Liver (tissue), 9 donors: ENCODE results near the gene NTF4. TPM values are rescaled to one million over a fixed set of nuclear protein-coding genes. Genes with fewer than 3 reads are reported as not detected.
A peak's percentile ranks its signal among the peaks of the same experiment; 100 is the strongest.

ENCODE experiments used
- DNase-seq: peaks from one replicate; pipeline ENCODE4 v3.0.0-alpha.2; 2017; ENCODE audit warnings: low spot score
- H3K27ac ChIP-seq, 2 donors: one replicate each; pipeline ENCODE4 v1.7.0; 2013; ENCODE audit warnings: inconsistent platforms in 2 of 2, low read length in 2 of 2, control low read depth in 1 of 2, low read depth in 1 of 2, mild to moderate bottlenecking in 1 of 2
- H3K27me3 ChIP-seq, 4 donors: one replicate each; pipeline versions ENCODE4 v1.6.1 to v1.7.0; 2013; ENCODE audit warnings: low read length in 3 of 4, inconsistent platforms in 1 of 4, mild to moderate bottlenecking in 1 of 4, moderate library complexity in 1 of 4; ENCODE audit not compliant: control insufficient read depth in 4 of 4, insufficient read depth in 4 of 4
- H3K36me3 ChIP-seq, 4 donors: one replicate each; pipeline versions ENCODE4 v1.6.1 to v1.7.0; 2013; ENCODE audit warnings: low read length in 3 of 4, mild to moderate bottlenecking in 3 of 4, low read depth in 1 of 4, moderate library complexity in 1 of 4; ENCODE audit not compliant: control insufficient read depth in 4 of 4, insufficient read depth in 3 of 4
- H3K4me1 ChIP-seq, 4 donors: one replicate each; pipeline versions ENCODE4 v1.6.1 to v1.7.0; 2013; ENCODE audit warnings: low read length in 3 of 4, mild to moderate bottlenecking in 3 of 4, moderate library complexity in 1 of 4; ENCODE audit not compliant: control insufficient read depth in 4 of 4, insufficient read depth in 4 of 4
- H3K4me3 ChIP-seq, 3 donors: one replicate each; pipeline versions ENCODE4 v1.6.1 to v1.7.0; 2013; ENCODE audit warnings: low read length in 3 of 3, control low read depth in 1 of 3, low read depth in 1 of 3, mild to moderate bottlenecking in 1 of 3
- H3K9ac ChIP-seq, 2 donors: one replicate each; pipeline ENCODE4 v1.7.0; 2013; ENCODE audit warnings: low read length in 2 of 2, mild to moderate bottlenecking in 2 of 2, moderate library complexity in 2 of 2, control low read depth in 1 of 2, low read depth in 1 of 2
- H3K9me3 ChIP-seq, 4 donors: one replicate each; pipeline versions ENCODE4 v1.6.1 to v1.7.0; 2013; ENCODE audit warnings: low read length in 3 of 4; ENCODE audit not compliant: control insufficient read depth in 4 of 4
- EGR1 ChIP-seq, 2 donors: IDR thresholded peaks; 2 replicates each; pipeline ENCODE4 v1.6.1; 2016 to 2018; ENCODE audit warnings: antibody characterized with exemption in 2 of 2, low read depth in 2 of 2
- FOXA1 ChIP-seq: IDR thresholded peaks from 2 replicates; pipeline ENCODE4 v1.6.1; 2016; ENCODE audit warnings: antibody characterized with exemption
- FOXA2 ChIP-seq: IDR thresholded peaks from 2 replicates; pipeline ENCODE4 v1.6.1; 2016; ENCODE audit warnings: antibody characterized with exemption
- GABPA ChIP-seq, 2 donors: IDR thresholded peaks in 1 of 2; conservative IDR thresholded peaks in 1 of 2; 2 replicates each; pipeline ENCODE4 v1.6.1; 2016; ENCODE audit warnings: antibody characterized with exemption in 2 of 2, mild to moderate bottlenecking in 1 of 2, moderate library complexity in 1 of 2
- HNF4A ChIP-seq, 2 donors: conservative IDR thresholded peaks; 2 replicates each; pipeline ENCODE4 v1.6.1; 2016; ENCODE audit warnings: antibody characterized with exemption in 2 of 2, mild to moderate bottlenecking in 2 of 2
- HNF4G ChIP-seq: IDR thresholded peaks from 2 replicates; pipeline ENCODE4 v1.6.1; 2016; ENCODE audit warnings: antibody characterized with exemption
- JUND ChIP-seq, 2 donors: IDR thresholded peaks; 2 replicates each; pipeline ENCODE4 v1.6.1; 2016; ENCODE audit warnings: antibody characterized with exemption in 2 of 2
- NR2F2 ChIP-seq: IDR thresholded peaks from 2 replicates; pipeline ENCODE4 v1.6.1; 2016; ENCODE audit warnings: antibody characterized with exemption
- RAD21 ChIP-seq, 2 donors: IDR thresholded peaks; 2 replicates each; pipeline ENCODE4 v1.6.1; 2016; ENCODE audit warnings: antibody characterized with exemption in 2 of 2, mild to moderate bottlenecking in 2 of 2
- RXRA ChIP-seq, 2 donors: IDR thresholded peaks; 2 replicates each; pipeline ENCODE4 v1.6.1; 2017 to 2018; ENCODE audit warnings: antibody characterized with exemption in 2 of 2, mild to moderate bottlenecking in 1 of 2
- SP1 ChIP-seq: IDR thresholded peaks from 2 replicates; pipeline ENCODE4 v1.6.1; 2018; ENCODE audit warnings: antibody characterized with exemption, mild to moderate bottlenecking
- TAF1 ChIP-seq: conservative IDR thresholded peaks from 2 replicates; pipeline ENCODE4 v1.6.1; 2016; ENCODE audit warnings: antibody characterized with exemption, mild to moderate bottlenecking
- YY1 ChIP-seq: IDR thresholded peaks from 2 replicates; pipeline ENCODE4 v1.6.1; 2016; ENCODE audit warnings: antibody characterized with exemption, mild to moderate bottlenecking
- ZBTB33 ChIP-seq: IDR thresholded peaks from 2 replicates; pipeline ENCODE4 v1.6.1; 2016; ENCODE audit warnings: antibody characterized with exemption
- WGBS: extraction: QIAGEN DNeasy Blood & Tissue Kit; methylation state at CpG from one replicate; pipeline ENCODE4 v1.1.7; 2013; 5-methylcytosine and 5-hydroxymethylcytosine counted together
- polyA plus RNA-seq, 2 donors: library from polyadenylated mRNA; stranded (reverse) in 1 of 2; unstranded in 1 of 2; fragments of 200-250 nt in 1 of 2; fragments of >200 nt in 1 of 2; fragmentation: Nextera tagmentation in 1 of 2; extraction: Ambion mirVana in 1 of 2; gene quantifications; one replicate each; pipeline versions ENCODE4 v1.2.1 to v1.2.3, GENCODE V29; 2013 to 2015
- total RNA-seq, 2 donors: library from RNA; depleted of rRNA; stranded (reverse); fragments of >200 nt; gene quantifications; one replicate each; pipeline ENCODE4 v1.2.3, GENCODE V29; 2014
- TF ChIP-seq, protein P1 (sequence below): IDR thresholded peaks from 2 replicates; pipeline ENCODE4 v1.6.1; 2016; ENCODE audit warnings: antibody characterized with exemption, mild to moderate bottlenecking
- TF ChIP-seq, protein P2 (sequence below): IDR thresholded peaks from 2 replicates; pipeline ENCODE4 v1.6.1; 2016; ENCODE audit warnings: antibody characterized with exemption
- TF ChIP-seq, protein P3 (sequence below): fragments of 150-350 bp; IDR thresholded peaks from 2 replicates; pipeline ENCODE4 v1.5.1; 2017; ENCODE audit warnings: improper control_type of control experiment, low read depth, low read length; ENCODE audit not compliant: missing input control
- TF ChIP-seq, protein P4 (sequence below): IDR thresholded peaks from 2 replicates; pipeline ENCODE4 v1.6.1; 2016; ENCODE audit warnings: antibody characterized with exemption
- donor health status: healthy.
- donor health status: healthy.
- donor health status: healthy.
- donor health status: healthy.
- donor health status: healthy.

The NTF4 gene
- total and polyA plus RNA-seq, 4 donors, result not detected

GRCh38 chr19:49086296-49086695 lies 21.7 kb upstream of the NTF4 start:
- H3K9me3 ChIP-seq, result no peaks in the 10 kb centered on the region
- peaks cover 11 to 26% (median 19%) of the 10 kb centered on the region in 4 donors for H3K4me1 ChIP-seq
- peak overlapping the region; percentile 75 to 79 for H3K9ac ChIP-seq
- no peaks in the 10 kb centered on the region for H3K27me3 ChIP-seq
- H3K27ac ChIP-seq, result no peak overlapping the region
- peaks cover 9 to 26% (median 19%) of the 10 kb centered on the region in 4 donors for H3K36me3 ChIP-seq
- 50% methylated on average over 11 of the region's 11 CpGs for WGBS
- peak overlapping the region; percentile 85 to 97 (median 89) for H3K4me3 ChIP-seq
- no peak for TF ChIP-seq YY1
- TF ChIP-seq, protein P1, sequence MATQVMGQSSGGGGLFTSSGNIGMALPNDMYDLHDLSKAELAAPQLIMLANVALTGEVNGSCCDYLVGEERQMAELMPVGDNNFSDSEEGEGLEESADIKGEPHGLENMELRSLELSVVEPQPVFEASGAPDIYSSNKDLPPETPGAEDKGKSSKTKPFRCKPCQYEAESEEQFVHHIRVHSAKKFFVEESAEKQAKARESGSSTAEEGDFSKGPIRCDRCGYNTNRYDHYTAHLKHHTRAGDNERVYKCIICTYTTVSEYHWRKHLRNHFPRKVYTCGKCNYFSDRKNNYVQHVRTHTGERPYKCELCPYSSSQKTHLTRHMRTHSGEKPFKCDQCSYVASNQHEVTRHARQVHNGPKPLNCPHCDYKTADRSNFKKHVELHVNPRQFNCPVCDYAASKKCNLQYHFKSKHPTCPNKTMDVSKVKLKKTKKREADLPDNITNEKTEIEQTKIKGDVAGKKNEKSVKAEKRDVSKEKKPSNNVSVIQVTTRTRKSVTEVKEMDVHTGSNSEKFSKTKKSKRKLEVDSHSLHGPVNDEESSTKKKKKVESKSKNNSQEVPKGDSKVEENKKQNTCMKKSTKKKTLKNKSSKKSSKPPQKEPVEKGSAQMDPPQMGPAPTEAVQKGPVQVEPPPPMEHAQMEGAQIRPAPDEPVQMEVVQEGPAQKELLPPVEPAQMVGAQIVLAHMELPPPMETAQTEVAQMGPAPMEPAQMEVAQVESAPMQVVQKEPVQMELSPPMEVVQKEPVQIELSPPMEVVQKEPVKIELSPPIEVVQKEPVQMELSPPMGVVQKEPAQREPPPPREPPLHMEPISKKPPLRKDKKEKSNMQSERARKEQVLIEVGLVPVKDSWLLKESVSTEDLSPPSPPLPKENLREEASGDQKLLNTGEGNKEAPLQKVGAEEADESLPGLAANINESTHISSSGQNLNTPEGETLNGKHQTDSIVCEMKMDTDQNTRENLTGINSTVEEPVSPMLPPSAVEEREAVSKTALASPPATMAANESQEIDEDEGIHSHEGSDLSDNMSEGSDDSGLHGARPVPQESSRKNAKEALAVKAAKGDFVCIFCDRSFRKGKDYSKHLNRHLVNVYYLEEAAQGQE, result no peak
- TF ChIP-seq SP1, result no peak
- no peak for TF ChIP-seq NR2F2
- TF ChIP-seq ZBTB33, result no peak
- TF ChIP-seq FOXA2, result no peak
- no peak for TF ChIP-seq HNF4G
- no peak for TF ChIP-seq RXRA (IDR thresholded peaks at IDR 0.05)
- TF ChIP-seq HNF4A (conservative IDR thresholded peaks at IDR 0.05), result no peak
- no peak for TF ChIP-seq GABPA (IDR thresholded peaks at IDR 0.05 in 1 of 2, conservative IDR thresholded peaks at IDR 0.05 in 1 of 2)
- TF ChIP-seq, protein P2, sequence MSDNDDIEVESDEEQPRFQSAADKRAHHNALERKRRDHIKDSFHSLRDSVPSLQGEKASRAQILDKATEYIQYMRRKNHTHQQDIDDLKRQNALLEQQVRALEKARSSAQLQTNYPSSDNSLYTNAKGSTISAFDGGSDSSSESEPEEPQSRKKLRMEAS, result no peak
- no peak for TF ChIP-seq EGR1 (IDR thresholded peaks at IDR 0.05; ENCODE audit: low read depth in 2 of 2)
- TF ChIP-seq, protein P3, sequence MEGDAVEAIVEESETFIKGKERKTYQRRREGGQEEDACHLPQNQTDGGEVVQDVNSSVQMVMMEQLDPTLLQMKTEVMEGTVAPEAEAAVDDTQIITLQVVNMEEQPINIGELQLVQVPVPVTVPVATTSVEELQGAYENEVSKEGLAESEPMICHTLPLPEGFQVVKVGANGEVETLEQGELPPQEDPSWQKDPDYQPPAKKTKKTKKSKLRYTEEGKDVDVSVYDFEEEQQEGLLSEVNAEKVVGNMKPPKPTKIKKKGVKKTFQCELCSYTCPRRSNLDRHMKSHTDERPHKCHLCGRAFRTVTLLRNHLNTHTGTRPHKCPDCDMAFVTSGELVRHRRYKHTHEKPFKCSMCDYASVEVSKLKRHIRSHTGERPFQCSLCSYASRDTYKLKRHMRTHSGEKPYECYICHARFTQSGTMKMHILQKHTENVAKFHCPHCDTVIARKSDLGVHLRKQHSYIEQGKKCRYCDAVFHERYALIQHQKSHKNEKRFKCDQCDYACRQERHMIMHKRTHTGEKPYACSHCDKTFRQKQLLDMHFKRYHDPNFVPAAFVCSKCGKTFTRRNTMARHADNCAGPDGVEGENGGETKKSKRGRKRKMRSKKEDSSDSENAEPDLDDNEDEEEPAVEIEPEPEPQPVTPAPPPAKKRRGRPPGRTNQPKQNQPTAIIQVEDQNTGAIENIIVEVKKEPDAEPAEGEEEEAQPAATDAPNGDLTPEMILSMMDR, result no peak
- TF ChIP-seq TAF1, result no peak
- TF ChIP-seq, protein P4, sequence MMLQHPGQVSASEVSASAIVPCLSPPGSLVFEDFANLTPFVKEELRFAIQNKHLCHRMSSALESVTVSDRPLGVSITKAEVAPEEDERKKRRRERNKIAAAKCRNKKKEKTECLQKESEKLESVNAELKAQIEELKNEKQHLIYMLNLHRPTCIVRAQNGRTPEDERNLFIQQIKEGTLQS, result no peak
- TF ChIP-seq FOXA1, result no peak
- TF ChIP-seq RAD21 (IDR thresholded peaks at IDR 0.05), result no peak
- no peak for TF ChIP-seq JUND (IDR thresholded peaks at IDR 0.05)
- no peak for DNase-seq
